ENCODE data around the gene ROR1.
A peak's percentile ranks its signal among the peaks of the same experiment; 100 is the strongest.

DNA sequence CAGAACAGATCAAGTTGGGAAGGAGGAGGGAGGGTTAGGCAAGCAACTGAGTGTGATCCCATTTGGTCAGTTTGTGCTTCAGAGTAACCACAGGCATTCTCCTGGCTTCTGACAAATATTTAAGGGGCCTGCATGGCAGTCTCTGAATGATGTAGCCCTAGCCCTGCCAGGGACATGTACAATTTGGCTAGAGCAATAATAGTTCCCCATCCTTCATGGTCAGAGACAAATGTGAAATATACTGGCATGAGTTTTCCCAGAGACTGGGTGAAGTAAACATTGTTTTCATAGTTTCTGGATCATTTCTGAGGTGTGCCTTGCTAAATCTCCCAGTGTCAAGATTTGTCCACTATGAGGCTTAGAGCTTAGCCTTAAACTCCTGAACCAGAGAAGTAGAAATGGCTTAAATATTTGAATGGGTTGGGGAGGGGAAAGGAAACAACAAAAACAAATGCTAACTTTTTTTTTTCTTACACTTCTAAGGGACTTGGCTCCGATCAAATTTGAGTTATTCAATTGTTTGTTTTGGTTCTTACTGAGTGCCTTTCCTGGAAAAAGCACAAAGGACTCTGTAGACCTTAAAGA lies 387.6 kb downstream of the ROR1 start:
- TF ChIP-seq, protein P1, sequence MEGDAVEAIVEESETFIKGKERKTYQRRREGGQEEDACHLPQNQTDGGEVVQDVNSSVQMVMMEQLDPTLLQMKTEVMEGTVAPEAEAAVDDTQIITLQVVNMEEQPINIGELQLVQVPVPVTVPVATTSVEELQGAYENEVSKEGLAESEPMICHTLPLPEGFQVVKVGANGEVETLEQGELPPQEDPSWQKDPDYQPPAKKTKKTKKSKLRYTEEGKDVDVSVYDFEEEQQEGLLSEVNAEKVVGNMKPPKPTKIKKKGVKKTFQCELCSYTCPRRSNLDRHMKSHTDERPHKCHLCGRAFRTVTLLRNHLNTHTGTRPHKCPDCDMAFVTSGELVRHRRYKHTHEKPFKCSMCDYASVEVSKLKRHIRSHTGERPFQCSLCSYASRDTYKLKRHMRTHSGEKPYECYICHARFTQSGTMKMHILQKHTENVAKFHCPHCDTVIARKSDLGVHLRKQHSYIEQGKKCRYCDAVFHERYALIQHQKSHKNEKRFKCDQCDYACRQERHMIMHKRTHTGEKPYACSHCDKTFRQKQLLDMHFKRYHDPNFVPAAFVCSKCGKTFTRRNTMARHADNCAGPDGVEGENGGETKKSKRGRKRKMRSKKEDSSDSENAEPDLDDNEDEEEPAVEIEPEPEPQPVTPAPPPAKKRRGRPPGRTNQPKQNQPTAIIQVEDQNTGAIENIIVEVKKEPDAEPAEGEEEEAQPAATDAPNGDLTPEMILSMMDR (IDR thresholded peaks at IDR 0.05), result no peak
- peak in 1 of 3 donors; percentile 21 for TF ChIP-seq POLR2AphosphoS5 (IDR thresholded peaks at IDR 0.05)
- no peak for TF ChIP-seq POLR2A (IDR thresholded peaks at IDR 0.05)
